OCI-LY7 (cell line): ENCODE data around the gene ALPK3.

Experiments
- CTCF ChIP-seq: fragments of 200-600 bp; sonication (generic); conservative IDR thresholded peaks from 2 replicates; pipeline ENCODE4 v1.5.1; 2014; ENCODE audit warnings: mild to moderate bottlenecking, antibody characterized with exemption, low read length, moderate library complexity, mixed read lengths
- EZH2phosphoT487 ChIP-seq: fragments of 200-600 bp; sonication (generic); IDR thresholded peaks from 2 replicates; pipeline ENCODE4 v1.6.1; 2018; ENCODE audit warnings: low read depth, borderline replicate concordance, mild to moderate bottlenecking, mixed run types, antibody characterized with exemption, low read length, moderate library complexity, mixed read lengths

GRCh38 chr15:84811151-84811550 is 6.0 kb upstream of the ALPK3 start:
- no peak for TF ChIP-seq CTCF
- no peak for TF ChIP-seq EZH2phosphoT487
